Naive B cell (primary cell): ENCODE data around the gene CHCHD3. TPM values are rescaled to one million over a fixed set of nuclear protein-coding genes. Genes with fewer than 3 reads are reported as not detected.
"Not testable (repeated sequence)": the region's sequence is repeated elsewhere in the genome, so short reads cannot be mapped to it uniquely, and the experiment has no call there.

ENCODE experiments used
- ATAC-seq, 2 donors: fragments of 150-1000 bp; cut with Tn5 transposase; 2 replicates each; pipeline ENCODE4 v1.10.0; 2021; ENCODE audit warnings: low read depth in 2 of 2, mild to moderate bottlenecking in 2 of 2, moderate library complexity in 2 of 2
- DNase-seq: peaks from one replicate; pipeline ENCODE4 v3.0.0; 2022
- H3K27ac Mint-ChIP-seq, 6 donors: one replicate each; pipeline ENCODE4 v1.8.0; 2020 to 2022; ENCODE audit warnings: mild to moderate bottlenecking in 6 of 6, mixed read lengths in 6 of 6, moderate library complexity in 5 of 6, inconsistent platforms in 2 of 6
- H3K27me3 Mint-ChIP-seq, 3 donors: one replicate each; pipeline ENCODE4 v1.8.0; 2021 to 2022; ENCODE audit warnings: mixed read lengths in 3 of 3, mild to moderate bottlenecking in 1 of 3
- H3K36me3 Mint-ChIP-seq, 2 donors: one replicate each; pipeline ENCODE4 v1.8.0; 2020 to 2022; ENCODE audit warnings: mixed read lengths in 2 of 2, inconsistent platforms in 1 of 2, mild to moderate bottlenecking in 1 of 2
- H3K4me1 Mint-ChIP-seq, 3 donors: one replicate each; pipeline ENCODE4 v1.8.0; 2020 to 2022; ENCODE audit warnings: mixed read lengths in 3 of 3, inconsistent platforms in 1 of 3, mild to moderate bottlenecking in 1 of 3, moderate library complexity in 1 of 3
- H3K4me3 Mint-ChIP-seq, 8 donors: one replicate each; pipeline ENCODE4 v1.8.0; 2020 to 2022; ENCODE audit warnings: mild to moderate bottlenecking in 8 of 8, mixed read lengths in 8 of 8, moderate library complexity in 8 of 8, inconsistent platforms in 2 of 8
- H3K9me3 Mint-ChIP-seq, 7 donors: one replicate each; pipeline ENCODE4 v1.8.0; 2020 to 2022; ENCODE audit warnings: mixed read lengths in 7 of 7, mild to moderate bottlenecking in 5 of 7, inconsistent platforms in 2 of 7, moderate library complexity in 1 of 7
- polyA plus RNA-seq, 6 donors: library from polyadenylated mRNA; unstranded; fragments of 300-500 nt; fragmentation: Illumina TruSeq; gene quantifications; one replicate each; pipeline ENCODE4 v1.2.3, GENCODE V29; 2021; ENCODE audit warnings: low read depth in 6 of 6

Gene CHCHD3
- polyA plus RNA-seq, 6 donors from 2014 or later = 56.4 to 97.0 (median 61.0) TPM

DNA sequence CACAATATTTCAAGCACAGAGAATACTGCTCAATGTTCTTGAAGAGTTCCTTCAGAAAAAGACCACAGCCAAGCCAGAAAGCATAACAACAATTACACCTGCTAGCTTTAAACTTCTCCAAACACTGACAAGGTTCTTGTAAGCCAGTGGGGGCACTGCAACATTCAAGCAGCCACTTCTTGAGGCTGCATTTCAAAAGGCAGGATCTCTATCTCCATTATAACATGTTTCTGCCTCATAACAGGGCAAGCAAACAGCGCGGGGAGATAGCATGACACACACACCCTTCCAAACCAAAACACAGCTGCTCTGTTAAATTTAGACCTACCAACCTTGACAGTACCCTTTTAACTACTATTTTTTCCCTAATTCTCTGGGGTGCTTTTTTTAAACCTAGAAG lies 30.8 kb downstream of the CHCHD3 start:
- H3K9me3 Mint-ChIP-seq = no peaks in the 10 kb centered on the region
- H3K36me3 Mint-ChIP-seq = peaks cover 0 to under 1% of the 10 kb centered on the region in 2 donors
- no peaks in the 10 kb centered on the region for H3K27me3 Mint-ChIP-seq
- H3K4me1 Mint-ChIP-seq = peaks cover 24 to 27% (median 25%) of the 10 kb centered on the region in 3 donors
- DNase-seq (no peak), ATAC-seq (peak; percentile 32 to 40)
- no peak overlapping the region for H3K4me3 Mint-ChIP-seq
- H3K27ac Mint-ChIP-seq = peak overlapping the region in 2 of 6 donors; percentile 27 to 76

DNA sequence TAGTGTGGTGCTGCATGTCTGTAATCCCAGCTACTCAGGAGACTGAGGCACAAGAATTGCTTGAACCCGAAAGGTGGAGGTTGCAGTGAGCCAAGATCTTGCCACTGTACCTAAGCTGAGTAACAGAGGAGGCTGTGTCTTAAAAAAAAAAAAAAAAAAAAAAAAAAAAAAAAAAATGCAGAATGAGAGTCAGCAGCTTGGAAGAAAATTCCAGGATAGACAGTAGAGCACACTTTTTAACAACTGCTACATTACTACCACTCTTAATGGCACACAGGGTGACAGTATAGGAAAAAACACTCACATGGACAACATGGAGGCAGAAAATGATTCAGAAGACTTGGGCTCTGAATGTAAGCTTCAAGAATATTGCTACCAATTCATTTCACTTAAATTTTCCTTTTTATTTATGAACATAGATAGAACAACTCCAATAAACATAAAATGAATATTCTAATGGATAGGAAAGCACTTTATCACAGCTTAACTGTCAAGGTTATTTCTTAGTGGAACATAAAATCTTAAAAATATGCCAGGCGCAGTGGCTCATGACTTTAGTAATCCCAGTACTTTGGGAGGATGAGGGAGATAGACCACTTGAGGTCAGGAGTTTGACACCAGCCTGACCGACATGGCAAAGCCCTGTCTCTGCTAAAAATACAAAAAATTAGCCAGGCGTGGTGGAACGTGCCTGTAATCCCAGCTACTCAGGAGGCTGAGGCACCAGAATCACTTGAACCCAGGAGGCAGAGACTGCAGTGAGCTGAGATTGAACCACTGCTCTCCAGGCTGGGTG lies 31.5 kb downstream of the CHCHD3 start:
- ATAC-seq (no peak), DNase-seq (no peak)
- Mint-ChIP-seq H3K27ac (peak overlapping the region in 1 of 6 donors; percentile 42), H3K4me1 (peaks cover 27 to 31% (median 30%) of the 10 kb centered on the region in 3 donors), H3K9me3 (no peaks in the 10 kb centered on the region), H3K36me3 (peaks cover under 1 to 7% of the 10 kb centered on the region in 2 donors), H3K27me3 (no peaks in the 10 kb centered on the region), H3K4me3 (no peak overlapping the region)

DNA sequence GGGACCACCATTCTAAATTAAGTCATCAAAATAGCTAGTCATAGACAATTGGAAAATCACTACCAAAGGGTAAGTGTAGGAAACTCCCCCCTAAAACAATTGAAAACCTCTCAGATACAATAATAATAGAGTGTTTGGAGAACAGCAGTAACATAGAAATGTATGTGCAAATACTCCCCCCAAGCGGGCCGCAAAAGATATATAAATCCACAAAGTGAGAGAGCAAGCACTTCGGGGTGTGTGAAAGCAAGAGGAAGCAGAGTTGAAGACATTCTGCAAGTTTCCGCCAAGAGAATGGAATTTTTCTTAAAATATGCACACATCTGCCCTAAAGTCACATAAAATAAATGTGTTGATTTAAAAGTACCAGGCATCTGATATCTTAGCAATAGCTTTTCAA lies 33.3 kb downstream of the CHCHD3 start:
- no peaks in the 10 kb centered on the region for H3K27me3 Mint-ChIP-seq
- H3K36me3 Mint-ChIP-seq = peaks cover 5 to 13% of the 10 kb centered on the region in 2 donors
- H3K27ac Mint-ChIP-seq = peak overlapping the region in 1 of 6 donors; percentile 51
- H3K4me3 Mint-ChIP-seq = no peak overlapping the region
- H3K9me3 Mint-ChIP-seq = no peaks in the 10 kb centered on the region
- H3K4me1 Mint-ChIP-seq = peaks cover 24 to 35% (median 35%) of the 10 kb centered on the region in 3 donors
- ATAC-seq (no peak), DNase-seq (no peak)

DNA sequence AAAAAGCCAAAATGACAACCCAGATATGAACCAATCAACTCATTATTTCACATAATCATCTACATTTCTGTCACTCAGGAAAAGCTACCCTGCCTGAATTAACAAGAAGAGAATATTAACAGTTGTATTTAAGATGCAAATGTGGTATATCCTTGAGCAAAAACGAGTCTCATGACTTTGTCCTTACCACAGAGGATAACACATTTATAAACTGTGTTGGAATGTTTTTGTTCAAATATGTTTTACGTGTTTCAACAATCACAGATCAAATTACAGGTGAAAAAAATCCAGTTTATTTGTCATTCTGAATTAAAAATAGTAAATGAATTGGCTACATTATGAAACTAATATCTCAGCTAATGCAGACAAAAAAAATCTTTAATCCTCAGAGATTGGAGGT lies 34.6 kb downstream of the CHCHD3 start:
- Mint-ChIP-seq H3K4me3 (no peak overlapping the region), H3K9me3 (no peaks in the 10 kb centered on the region), H3K36me3 (peaks cover 5 to 13% of the 10 kb centered on the region in 2 donors), H3K27ac (no peak overlapping the region), H3K4me1 (peaks cover 23 to 33% (median 26%) of the 10 kb centered on the region in 3 donors), H3K27me3 (no peaks in the 10 kb centered on the region)
- DNase-seq (no peak), ATAC-seq (no peak)

DNA sequence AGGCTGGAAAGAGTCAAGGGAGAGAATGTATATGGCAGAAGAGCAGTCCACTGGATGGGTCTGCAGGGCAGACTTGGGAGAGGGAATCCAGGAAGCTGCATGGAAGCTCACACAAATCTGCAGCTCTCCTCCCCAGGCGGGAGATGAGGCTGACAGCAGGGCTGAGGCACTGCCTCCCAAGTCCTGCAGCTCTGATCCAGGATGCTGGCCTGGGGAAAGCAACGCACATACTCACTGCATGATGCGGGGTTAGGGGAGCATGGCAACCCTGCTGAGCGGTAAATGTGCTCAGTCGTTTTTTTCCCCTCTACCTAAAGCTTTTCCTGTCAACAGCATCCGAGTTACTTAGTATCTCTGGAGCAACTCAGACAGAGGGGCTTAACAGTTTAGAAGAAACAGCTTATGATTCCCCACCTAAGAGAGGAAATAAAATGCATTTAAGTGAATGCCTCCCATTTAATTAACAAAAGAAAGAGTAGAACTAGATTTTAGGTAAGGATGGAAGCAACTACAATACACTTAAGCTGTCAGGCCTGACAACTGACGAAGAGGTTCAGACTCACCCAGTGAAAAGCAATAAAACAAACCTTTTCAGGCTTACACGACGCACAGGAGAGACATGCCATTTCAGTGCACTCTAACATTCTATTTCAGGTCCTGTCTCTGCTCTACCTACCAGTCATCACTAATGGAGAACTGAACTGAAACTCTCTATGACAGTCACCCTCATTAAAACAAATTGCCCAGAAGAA lies 37.0 kb downstream of the CHCHD3 start:
- peaks cover 9 to 34% (median 18%) of the 10 kb centered on the region in 3 donors for H3K4me1 Mint-ChIP-seq
- H3K27me3 Mint-ChIP-seq = no peaks in the 10 kb centered on the region
- no peak overlapping the region for H3K27ac Mint-ChIP-seq
- H3K36me3 Mint-ChIP-seq = peaks cover 5 to 13% of the 10 kb centered on the region in 2 donors
- DNase-seq (no peak), ATAC-seq (no peak)
- no peaks in the 10 kb centered on the region for H3K9me3 Mint-ChIP-seq
- no peak overlapping the region for H3K4me3 Mint-ChIP-seq

DNA sequence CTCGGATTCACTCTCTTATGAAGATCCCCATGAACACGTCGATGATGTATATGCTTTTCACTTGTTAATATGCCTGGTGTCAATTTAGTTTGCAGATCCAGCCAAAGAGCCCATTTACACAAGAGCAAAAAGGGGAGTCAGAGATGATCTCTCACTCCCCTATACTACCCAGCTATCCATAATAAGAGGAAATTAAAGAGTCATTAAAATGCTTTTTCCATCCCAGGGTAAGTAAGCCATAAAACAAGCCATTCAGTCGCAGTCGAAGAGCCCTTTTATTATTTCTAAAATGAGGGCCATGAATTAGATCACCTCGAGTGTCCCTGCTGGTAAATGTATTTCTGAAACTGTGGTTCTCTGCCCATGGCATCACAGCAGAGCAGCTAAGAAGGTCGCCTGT lies 41.2 kb downstream of the CHCHD3 start:
- H3K9me3 Mint-ChIP-seq = no peaks in the 10 kb centered on the region
- DNase-seq = no peak
- peaks cover 9 to 11% of the 10 kb centered on the region in 2 donors for H3K36me3 Mint-ChIP-seq
- H3K4me3 Mint-ChIP-seq = no peak overlapping the region
- H3K27ac Mint-ChIP-seq = peak overlapping the region in 1 of 6 donors; percentile 79
- H3K27me3 Mint-ChIP-seq = no peaks in the 10 kb centered on the region
- H3K4me1 Mint-ChIP-seq = peaks cover 4 to 21% (median 16%) of the 10 kb centered on the region in 3 donors
- no peak for ATAC-seq

DNA sequence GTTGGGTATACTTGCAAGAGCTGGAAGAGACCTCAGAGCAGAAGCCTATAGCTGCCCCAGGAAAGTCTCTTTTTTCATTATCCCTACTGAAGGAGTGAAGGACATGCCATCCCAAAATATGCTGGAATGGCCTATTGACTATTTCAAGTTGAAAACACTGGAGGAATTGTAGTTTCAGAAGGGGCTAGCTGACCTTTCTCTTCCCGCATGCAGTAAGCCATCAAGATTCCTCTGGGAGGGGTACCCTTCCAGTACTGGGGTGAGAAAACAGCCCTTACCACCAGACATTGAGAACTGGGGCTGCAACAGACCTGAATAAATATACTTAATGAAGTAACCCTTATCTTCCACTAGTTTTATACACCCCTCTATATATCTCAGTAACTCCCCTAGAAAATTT lies 41.7 kb downstream of the CHCHD3 start:
- Mint-ChIP-seq H3K4me3 (no peak overlapping the region), H3K9me3 (peaks cover 0 to 5% (median 2%) of the 10 kb centered on the region in 7 donors), H3K27me3 (no peaks in the 10 kb centered on the region), H3K4me1 (peaks cover 8 to 20% (median 18%) of the 10 kb centered on the region in 3 donors), H3K36me3 (peaks cover 6 to 8% of the 10 kb centered on the region in 2 donors), H3K27ac (no peak overlapping the region)
- DNase-seq (no peak), ATAC-seq (no peak)

DNA sequence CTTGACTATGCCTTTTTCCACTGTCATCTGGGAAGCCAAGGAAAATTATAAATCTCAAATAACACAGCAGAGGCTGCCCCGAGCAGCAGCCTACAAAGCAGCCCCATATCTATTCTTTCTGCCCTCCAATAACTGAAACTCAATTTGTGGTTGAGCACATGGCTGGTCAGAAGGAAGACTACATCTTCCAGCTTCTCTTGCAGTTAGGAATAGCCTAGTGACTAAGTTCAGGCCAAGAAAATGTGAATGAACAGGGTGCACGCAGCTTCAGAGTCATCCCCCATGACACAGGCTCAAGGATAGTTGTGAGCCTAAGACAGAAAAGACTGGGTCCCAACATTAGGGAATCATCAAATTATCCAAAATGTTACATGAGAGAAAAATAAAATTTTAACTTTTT lies 42.3 kb downstream of the CHCHD3 start:
- Mint-ChIP-seq H3K36me3 (peaks cover 6% of the 10 kb centered on the region in 2 donors), H3K27me3 (no peaks in the 10 kb centered on the region), H3K9me3 (peaks cover 0 to 7% (median 3%) of the 10 kb centered on the region in 7 donors), H3K4me1 (peaks cover 12 to 21% (median 17%) of the 10 kb centered on the region in 3 donors), H3K27ac (no peak overlapping the region), H3K4me3 (no peak overlapping the region)
- no peak for ATAC-seq
- no peak for DNase-seq

DNA sequence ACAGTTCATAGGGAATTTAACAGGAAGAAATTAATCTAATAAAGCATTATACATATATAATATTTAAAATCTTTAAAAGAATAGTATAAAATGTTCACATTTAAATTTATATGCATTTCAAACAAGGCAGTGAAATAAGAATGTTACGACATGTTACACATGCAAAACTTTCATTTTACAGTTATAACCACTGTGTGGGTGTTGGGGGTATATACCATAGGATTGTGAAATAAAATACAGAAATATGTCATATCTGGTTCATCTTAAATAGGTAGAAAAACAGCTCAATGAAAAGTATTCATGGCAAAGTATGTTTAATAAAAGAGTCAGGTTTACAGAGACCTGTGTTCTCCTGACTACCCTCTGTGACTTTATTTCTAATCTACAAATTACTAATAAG lies 45.6 kb downstream of the CHCHD3 start:
- peaks cover 12 to 16% (median 13%) of the 10 kb centered on the region in 3 donors for H3K4me1 Mint-ChIP-seq
- no peak overlapping the region for H3K4me3 Mint-ChIP-seq
- no peak for DNase-seq
- peak overlapping the region in 2 of 6 donors; percentile 32 to 60 for H3K27ac Mint-ChIP-seq
- H3K9me3 Mint-ChIP-seq = peaks cover 0 to 7% (median 3%) of the 10 kb centered on the region in 7 donors
- no peak for ATAC-seq
- peaks cover 6 to 11% of the 10 kb centered on the region in 2 donors for H3K36me3 Mint-ChIP-seq
- H3K27me3 Mint-ChIP-seq = no peaks in the 10 kb centered on the region

DNA sequence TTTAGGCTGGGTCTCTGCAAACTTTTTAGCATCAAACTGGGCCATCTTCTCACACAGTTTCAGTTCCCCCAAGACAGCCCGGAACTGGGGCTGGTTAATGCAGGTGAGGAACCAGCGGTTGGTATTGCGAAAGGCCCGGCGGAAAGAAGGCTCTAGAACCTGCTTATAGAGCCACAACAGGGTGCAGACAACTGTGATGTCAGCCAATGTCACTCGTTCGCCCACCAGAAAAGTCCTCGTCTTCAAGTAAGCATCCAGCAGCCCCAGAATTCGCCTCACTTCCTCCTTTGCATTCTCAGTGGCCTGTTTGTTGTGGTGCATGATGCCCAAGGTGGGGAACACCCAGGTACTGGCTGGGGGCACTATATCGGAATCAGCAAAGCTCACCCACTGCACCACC lies 46.6 kb downstream of the CHCHD3 start:
- peak overlapping the region in 4 of 8 donors; percentile 2 to 26 (median 18) for H3K4me3 Mint-ChIP-seq
- DNase-seq = peak; percentile 45

DNA sequence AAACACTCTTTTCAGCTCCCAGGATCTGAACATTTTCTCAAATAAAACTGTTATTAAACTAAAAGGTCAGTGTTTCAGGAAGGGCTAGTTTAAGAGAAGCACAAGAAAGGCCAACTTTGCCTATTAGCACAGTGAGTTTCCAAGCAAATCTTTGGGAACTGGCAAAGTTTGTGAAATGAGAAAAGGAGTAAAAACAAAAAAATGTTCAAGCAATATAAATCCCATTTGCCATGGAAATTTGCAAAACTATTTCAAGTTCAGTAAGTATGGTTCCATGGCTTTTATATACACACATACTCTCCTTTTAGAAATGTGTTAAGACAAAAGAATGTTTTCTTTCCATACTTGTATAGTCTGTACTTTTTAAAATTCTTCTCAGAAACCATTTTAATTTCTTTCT lies 51.5 kb downstream of the CHCHD3 start:
- no peak for DNase-seq
- Mint-ChIP-seq H3K4me1 (peaks cover 13 to 22% (median 21%) of the 10 kb centered on the region in 3 donors), H3K9me3 (peaks cover 0 to 8% (median 5%) of the 10 kb centered on the region in 7 donors), H3K27me3 (no peaks in the 10 kb centered on the region), H3K36me3 (peaks cover 6 to 13% of the 10 kb centered on the region in 2 donors), H3K4me3 (no peak overlapping the region), H3K27ac (no peak overlapping the region)
- ATAC-seq = no peak

More for the DNA sequence above, 46.6 kb downstream of the CHCHD3 start:
- H3K4me1 Mint-ChIP-seq = peaks cover 8 to 14% (median 11%) of the 10 kb centered on the region in 3 donors
- ATAC-seq = peak; percentile 88 to 91
- H3K9me3 Mint-ChIP-seq, H3K27me3 Mint-ChIP-seq: not testable (repeated sequence)
- peaks cover 6 to 11% of the 10 kb centered on the region in 2 donors for H3K36me3 Mint-ChIP-seq
- peak overlapping the region; percentile 63 to 97 (median 84) for H3K27ac Mint-ChIP-seq

DNA sequence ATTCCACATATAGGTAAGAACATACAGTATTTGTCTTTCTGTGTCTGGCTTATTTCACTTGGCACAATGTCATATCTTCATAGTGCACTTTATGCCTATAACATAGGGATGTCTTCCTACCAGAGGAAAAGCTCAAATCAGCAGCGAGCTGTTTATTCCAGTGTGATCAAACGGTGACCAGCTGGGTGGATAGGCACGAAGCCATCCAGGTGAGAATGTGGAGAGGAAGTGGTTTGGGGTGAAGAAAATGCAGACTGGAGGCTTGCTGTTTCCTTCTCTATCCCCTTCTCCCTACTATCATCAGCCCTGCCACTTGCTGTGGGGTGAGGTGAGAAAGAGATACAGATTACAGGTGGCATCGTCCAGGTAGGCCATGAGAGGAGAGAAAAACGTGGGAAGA lies 52.4 kb downstream of the CHCHD3 start:
- no peaks in the 10 kb centered on the region for H3K27me3 Mint-ChIP-seq
- H3K4me3 Mint-ChIP-seq = peak overlapping the region in 2 of 8 donors; percentile 26 to 49
- DNase-seq (no peak), ATAC-seq (no peak)
- peaks cover 8 to 16% (median 15%) of the 10 kb centered on the region in 3 donors for H3K4me1 Mint-ChIP-seq
- H3K36me3 Mint-ChIP-seq = peaks cover 6 to 7% of the 10 kb centered on the region in 2 donors
- H3K27ac Mint-ChIP-seq = peak overlapping the region in 3 of 6 donors; percentile 57 to 90 (median 79)
- peaks cover 0 to 5% (median 4%) of the 10 kb centered on the region in 7 donors for H3K9me3 Mint-ChIP-seq

DNA sequence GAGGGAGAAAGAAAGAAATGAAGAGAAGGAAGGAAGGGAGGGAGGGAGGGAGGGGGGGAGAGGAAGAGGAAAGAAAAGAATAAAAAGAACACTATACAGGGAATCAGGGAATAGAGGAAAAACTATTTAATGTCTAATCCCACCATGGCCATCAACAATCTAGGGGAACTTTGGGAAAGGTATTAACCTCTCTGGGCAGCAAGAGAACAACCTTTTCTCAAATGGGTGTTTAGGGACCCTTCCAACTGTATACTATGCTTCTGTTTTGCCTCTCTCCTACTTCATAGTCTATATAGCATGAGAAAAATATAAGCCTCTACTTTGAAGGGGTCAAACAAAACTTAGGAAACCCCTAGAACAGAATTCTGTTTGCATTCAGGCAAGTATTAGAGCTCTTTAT lies 54.5 kb downstream of the CHCHD3 start:
- no peak for ATAC-seq
- H3K27ac Mint-ChIP-seq = no peak overlapping the region
- DNase-seq = no peak
- peaks cover 0 to 5% (median 4%) of the 10 kb centered on the region in 7 donors for H3K9me3 Mint-ChIP-seq
- H3K4me1 Mint-ChIP-seq = peaks cover 8 to 15% (median 11%) of the 10 kb centered on the region in 3 donors
- no peak overlapping the region for H3K4me3 Mint-ChIP-seq
- no peaks in the 10 kb centered on the region for H3K27me3 Mint-ChIP-seq
- H3K36me3 Mint-ChIP-seq = peaks cover 3 to 7% of the 10 kb centered on the region in 2 donors
